Activated CD4-positive, CD25-positive, alpha-beta regulatory T cell (primary cell): ENCODE results near the gene HID1.
"Not testable (repeated sequence)": the region's sequence is repeated elsewhere in the genome, so short reads cannot be mapped to it uniquely, and the experiment has no call there.

Source experiments
- DNase-seq, 4 experiments: peaks; one replicate each; lab custom pipeline; 2025; lab: John Stamatoyannopoulos, UW

HID1 gene

DNA sequence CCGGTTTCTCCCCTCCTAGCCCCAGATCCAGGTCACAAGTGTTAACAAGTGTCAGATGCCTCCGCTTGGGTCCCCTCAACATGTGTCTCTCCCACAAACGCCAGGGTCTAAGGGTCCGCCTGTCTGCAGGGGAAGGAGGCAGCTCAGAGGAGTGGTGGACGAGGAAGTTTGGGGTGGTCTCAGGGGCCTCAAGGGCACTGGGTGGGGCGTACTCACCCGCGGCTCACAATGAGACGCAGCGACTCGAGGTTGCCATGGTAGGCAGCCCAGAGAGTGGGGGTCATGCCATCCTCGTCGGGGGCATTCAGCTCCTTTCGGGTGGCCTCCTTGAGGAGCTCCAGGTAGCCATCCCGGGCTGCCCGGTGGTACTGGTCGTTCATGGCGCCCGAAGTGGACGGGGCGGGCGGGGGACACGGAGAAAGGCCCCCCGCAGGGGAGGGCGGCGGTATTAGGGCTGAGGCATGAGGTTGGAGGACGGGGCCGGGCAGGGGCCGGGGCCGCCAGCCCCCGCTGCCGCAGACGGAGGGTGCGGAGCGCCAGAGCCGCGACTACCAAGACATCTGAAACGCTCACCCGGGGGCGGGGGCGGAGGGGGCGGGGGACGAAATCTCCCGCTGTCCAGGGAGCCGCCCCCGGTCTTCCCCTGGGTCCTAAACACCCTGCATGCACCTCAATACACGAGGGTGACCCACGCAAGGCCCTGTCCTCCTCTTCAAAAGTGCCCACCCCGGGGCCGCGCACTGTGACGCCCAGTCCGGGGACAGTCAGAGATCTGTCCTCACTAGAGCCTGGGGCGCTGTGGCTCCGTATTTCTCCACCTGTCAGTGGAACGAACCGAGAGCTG is 49.6 kb downstream of the HID1 start, which contains the start of gene USH1G:
Gene USH1G, minus strand, starts transcription at position 562 of the 844 bp plus-strand sequence. Its CDS starts 182 bp downstream, at position 380.
- DNase-seq, result no peak

DNA sequence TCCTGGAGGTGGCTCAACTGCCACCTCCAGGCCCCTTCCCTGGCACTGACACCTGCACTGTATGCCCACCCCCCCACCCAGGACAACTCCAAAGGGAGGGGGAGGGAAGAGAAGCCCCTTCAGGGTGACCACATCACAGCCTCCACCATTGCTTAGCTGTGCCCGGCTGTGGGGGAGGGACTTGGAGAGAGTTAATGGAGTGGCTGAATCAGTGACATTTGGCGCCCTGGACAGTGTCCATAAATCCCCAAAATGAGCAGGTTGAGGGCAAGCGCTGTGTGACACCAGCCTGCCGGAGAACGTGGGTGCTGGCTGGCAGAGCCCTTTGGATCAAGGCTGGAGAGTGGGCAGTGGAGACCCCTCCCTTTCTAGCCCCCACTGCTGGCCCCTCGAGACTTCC is 50.4 kb downstream of the HID1 start:
- DNase-seq, result no peak

DNA sequence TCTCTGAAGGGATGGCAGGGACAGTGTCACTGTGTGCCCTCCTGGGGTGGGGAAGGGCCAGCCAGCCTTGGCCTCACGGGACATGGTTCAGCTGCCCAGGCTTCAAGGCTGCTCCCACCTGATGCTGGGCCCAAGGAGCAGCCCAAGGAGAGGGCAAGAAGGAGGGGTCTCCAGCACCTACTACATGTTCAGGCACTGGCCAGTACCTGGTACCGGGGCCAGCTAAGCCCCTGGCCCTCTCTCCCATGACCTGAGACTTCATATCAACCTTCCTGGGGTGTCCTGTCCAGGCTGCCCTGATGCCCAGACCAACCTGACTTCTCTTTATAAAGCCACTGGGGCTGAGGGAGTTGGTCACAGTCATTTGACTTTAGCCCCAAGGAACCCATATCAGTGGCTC is 50.8 kb downstream of the HID1 start:
- no peak for DNase-seq

DNA sequence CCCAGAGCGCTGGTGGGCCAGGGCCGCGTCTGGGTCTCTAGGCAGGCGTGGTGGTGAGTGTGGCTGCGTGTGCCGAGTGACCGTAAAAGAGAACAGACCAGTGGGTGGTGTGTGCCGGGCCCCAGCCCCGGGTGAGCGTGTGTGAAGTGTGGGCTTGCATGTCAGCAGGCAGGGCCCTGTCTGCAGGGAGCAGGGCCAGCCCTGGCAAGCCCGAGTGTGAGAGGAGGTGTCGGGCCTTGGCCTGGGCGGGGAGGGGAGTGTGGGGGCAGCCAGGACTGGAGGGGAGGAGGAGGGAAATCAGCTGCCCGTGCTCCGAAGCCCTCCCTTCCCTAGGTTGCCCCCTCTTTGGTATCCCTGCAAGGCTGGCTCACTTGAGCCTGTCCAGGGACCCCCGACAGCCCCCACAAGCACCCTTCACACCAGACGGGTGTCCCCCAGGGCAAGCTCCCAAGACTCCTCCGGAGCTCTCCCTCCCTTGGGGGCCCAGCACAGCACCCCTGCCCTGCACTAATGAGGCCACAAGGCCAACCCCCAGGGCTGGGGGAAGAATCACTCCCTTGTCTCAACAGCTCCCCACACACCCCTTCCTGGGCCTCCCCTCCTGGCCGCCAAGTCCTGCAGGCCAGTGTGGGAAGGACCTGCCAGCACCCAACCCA is 51.4 kb downstream of the HID1 start:
- DNase-seq, result no peak

DNA sequence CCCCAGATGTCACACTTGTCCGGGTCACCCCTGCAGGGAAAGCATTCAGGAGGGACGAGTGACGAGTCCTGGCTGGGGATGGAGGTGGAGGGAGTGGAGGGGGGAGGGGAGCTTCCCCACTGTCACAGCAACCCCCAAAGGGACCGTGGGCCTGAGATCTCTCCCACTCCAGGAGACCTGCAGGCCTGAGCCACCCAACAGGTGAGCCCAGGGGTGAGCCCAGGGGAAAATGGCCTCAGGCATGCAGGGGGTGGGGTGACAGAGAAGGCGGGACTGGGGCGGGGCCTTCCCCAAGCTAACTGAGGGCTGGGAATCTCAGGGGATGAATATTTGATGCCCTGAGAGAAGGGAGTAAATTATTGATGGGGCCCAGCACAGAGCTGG is 51.9 kb downstream of the HID1 start:
- no peak for DNase-seq

DNA sequence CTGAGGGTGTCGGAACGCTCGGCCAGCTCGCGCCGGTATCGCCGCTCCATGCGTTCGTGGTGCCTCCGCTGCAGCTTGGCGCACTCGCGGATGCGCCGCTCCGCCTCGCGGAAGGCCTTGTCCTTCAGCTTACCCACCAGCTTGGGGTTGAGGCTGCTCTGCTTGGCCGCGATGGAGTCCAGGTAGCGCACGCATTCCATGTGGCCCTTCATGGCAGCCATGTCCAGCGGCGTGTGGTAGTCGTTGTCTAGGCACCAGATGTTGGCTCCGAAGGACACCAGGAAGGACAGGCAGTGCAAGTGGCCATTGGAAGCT is 52.3 kb downstream of the HID1 start:
- DNase-seq, result no peak

DNA sequence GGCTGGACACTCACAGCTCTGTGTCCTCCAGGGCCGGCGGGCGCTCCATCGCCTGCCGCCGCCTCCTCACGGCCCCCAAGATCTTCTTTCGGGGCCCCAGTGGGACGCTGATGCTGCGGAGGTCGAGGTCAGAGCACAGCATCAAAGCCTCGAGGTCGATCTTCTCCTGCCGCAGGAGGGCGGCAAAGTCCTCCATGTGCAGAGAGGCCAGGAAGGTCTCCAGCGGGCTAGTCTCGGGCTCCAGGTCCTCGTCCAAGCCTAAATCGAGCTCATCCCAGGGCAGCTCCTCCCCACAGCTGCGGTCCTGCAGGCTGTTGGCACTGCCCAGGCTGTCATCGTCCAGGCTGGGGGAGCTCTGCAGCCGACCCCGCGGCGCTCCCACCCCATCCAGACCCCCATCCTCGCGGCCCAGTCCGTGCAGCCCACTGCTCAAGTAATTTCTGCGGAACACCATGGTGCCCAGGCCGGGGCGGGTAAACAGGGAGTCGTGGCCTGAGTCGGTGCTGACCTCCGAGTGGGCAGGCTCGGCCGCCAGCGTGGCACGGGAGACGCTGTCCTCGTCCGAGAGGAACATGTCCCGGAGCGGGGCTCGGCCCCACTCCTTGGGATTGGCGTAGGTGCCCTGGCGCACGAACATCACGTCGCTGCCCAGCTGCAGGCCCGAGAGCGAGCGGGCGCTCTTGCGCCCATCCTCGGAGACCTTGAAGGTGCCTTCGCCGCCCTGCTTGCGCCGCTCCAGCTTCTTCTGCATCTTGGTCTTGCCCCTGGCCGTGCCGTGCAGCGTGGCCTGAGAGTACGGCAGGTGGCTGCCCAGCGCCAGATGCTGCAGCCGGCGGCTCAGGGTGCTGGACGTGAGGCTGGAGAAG is 52.9 kb downstream of the HID1 start:
- no peak for DNase-seq

DNA sequence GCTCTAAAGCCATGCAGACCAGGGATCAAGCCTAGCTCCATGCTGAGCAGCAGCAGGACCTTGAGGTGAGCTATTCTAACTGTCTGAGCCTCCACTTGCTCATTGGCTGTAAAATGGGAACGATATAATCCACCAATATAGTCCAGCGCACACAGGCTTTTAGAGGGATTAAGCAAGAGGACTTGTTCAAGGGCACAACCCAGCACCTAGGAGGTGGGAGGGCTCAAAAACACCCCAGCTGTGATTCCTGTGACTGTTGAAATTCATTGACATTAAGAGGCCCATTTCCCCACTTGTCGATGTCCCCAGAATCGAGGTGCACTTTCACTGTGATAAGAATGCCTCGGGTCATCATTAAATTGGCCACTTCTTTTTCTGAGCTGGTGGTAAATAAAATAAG is 53.7 kb downstream of the HID1 start:
- DNase-seq, result no peak

DNA sequence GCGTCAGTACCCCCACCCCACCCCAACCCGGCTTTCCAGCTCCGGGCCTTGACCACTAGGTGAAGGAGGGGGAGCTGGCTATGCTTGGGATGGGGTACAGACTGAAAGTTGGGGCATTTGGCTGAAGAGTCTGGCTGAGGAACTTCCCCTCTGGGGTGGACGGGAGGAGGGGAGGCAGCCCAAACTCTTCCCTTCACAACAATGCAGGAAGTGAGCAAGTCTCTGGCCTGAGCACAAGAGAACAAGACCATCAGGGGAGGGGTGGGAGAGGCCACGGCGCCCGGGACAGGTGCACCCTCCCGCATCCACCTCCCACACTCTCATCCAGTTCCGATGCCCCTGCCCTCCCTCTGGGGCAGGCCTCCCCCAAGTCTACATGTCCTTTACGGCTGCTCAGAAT is 55.1 kb downstream of the HID1 start:
- no peak for DNase-seq

DNA sequence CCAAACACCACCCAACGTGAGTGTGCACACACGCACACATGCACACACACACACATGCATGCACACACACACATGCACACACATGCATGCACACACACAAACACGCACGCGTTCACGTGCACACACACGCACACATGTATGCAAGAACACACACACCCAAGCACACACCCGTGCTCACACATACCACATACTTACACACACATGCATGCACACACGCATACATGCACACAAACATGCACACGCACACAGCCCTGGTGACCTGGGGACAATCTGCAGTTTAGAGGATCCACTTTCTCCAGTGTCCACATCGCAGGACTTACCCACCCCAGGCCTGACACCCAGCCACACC is 55.7 kb downstream of the HID1 start:
- no peak for DNase-seq

DNA sequence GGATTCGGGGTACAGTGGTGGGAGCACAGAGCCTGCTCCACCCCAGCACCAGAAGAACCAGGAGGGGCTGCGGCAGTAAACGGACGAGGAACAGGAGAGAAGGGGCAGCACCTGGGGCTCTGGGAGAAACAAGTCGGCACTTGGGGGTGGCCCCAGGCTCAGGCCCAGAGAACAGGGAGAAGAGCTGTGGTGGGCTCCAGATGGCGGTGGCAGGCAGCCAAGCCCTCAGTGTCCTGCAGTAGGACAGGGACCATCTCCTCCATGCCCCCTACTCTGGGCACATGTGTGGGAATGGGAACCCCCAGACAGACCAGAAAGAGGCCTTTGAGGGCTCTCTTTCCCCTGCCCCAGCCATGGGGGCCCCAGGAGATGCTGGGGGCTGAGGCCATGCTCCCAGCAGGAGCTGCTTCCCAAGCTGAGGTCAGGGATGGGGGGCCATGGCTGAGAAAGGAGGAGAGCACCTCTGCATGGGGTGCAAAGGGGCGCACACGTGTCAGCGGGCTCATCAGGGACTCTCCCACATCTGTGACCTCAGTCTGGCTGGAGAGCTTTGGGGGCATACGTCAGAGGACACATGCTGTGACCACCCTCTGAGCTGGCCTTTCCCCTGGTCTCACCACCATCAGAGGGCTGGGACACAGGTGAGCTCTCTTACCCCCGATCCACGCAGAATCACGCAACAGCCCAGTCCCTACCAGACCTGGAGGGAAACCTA is 56.3 kb downstream of the HID1 start:
- no peak for DNase-seq

DNA sequence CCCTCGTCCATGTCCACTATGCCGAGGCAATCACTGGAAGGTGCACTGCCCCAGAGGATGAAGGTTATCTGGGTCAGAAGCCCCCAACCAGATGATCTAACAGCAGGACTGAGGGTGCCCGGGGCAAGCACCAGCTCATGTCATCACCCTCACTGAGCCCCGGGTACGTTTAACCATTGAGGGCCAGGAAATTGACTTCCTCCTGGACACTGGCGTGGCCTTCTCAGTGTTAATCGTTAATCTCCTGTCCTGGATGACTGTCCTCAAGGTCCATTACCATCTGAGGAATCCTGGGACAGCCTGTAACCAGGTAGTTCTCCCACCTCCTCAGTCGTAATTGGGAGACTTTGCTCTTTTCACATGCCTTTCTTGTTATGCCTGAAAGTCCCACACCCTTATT is 61.1 kb downstream of the HID1 start:
- DNase-seq, result not testable (repeated sequence)

DNA sequence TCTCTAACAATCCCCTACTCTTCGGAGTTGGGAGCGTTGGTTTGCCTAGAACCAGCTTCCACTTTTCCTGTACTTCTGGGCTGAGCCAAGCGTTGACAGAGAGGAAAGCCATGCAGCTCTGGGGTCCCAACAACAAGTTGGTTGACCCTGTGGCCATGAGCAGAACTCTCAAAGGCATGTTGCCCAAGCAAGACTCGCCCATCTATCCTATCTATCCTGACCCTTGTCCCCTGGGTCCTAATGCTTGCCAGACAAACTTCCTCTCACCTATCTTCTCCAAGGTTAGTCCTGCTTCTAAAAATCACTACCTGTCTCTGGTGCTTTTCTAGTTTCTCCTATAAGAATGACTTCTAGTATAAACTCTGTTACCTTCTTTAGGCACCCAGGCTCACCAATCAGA is 63.5 kb downstream of the HID1 start:
- DNase-seq, result not testable (repeated sequence)

DNA sequence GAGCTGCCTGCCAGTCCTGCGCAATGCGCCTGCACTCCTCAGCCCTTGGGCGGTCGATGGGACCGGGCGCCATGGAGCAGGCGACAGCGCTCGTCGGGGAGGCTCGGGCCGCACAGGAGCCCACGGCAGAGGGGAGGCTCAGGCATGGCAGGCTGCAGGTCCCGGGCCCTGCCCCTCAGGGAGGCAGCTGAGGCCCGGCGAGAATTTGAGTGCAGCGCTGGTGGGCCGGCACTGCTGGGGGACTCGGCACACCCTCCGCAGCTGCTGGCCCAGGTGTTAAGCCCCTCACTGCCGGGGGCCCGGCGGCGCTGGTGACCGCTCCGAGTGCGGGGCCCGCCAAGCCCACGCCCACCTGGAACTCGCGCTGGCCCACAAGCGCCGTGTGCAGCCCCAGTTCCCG is 65.5 kb downstream of the HID1 start:
- DNase-seq, result no peak

DNA sequence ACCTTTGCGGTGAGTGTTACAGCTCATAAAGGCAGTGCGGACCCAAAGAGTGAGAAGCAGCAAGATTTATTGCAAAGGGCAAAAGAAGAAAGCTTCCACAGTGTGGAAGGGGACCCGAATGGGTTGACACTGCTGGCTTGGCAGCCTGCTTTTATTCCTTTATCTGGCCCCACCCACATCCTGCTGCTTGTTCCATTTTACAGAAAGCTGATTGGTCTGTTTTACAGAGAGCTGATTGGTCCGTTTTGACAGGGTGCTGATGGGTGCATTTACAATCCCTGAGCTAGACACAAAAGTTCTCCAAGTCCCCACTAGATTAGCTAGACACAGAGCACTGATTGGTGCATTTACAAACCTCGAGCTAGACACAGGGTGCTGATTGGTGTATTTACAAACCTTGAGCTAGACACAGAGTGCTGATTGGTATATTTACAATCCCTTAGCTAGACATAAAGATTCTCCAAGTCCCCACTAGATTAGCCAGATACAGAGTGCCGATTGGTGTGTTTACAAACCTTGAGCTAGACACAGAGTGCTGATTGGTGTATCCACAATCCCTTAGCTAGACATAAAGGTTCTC is 66.3 kb downstream of the HID1 start:
- not testable (repeated sequence) for DNase-seq

DNA sequence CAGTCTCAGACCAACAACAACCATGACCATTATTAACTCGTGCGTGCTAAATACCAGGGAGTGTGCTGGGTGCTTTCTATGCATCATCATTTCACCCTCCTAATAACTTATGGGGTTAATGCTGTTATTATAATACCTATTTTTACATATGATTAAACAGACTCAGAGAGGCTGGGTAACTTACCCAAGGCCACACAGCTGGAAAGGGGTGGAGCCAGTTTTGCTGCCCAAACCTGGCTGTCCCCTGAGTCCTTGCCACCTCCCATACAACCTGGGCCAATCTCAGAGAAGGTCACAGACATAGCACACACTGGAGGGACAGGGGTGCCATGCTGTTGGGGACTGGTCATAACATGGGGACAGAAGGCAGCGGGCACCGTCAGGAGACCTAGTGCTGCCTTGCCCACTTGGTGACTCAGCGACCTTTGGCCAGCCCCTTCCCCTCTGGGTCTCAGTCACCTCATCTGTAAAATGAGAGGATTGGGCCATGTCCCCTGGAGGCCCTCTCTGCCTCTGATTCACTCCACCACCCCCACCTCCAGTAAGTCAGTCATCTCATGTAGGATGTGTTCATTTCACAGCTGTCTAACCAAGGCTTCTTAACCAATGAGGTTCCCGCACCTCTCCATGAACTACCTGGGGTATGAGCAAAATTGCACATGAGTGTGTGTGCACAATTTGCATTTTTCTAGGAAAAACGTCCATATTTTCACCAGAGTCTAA is 67.7 kb downstream of the HID1 start:
- DNase-seq, result no peak

DNA sequence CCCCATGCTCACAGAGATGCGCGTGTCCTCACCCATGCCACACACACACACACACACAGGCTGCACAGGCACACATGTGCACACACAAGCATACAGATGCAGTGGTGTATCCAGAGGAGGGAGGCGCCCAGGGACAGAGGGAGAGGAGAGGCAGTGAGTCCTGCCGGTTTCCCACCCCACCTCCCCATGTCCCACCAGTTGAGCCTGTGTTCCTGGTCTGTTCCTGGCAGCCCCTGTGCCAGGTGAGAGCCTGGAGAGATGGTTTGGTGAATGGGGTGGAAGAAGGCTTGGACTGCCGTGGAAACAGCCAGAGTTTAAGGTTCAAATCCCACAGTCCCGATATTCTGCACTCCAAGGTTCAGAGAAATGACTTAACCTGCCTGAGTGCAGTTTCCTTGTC is 68.9 kb downstream of the HID1 start:
- no peak for DNase-seq

DNA sequence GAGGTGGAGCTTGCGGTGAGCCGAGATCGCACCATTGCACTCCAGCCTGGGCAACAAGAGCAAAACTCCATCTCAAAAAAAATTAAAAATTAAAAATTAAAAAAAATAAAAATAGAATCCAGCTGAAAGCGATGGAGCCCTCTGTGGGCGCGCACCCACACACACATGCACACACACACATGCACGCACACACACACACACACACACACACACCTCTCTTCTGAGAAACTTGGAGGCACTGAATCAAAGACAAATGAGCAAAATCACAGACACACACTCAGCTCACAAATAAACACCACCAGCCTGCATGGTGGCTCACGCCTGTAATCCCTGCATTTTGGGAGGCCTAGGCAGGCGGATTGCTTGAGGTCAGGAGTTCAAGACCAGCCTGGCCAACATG is 69.5 kb downstream of the HID1 start:
- DNase-seq, result no peak

DNA sequence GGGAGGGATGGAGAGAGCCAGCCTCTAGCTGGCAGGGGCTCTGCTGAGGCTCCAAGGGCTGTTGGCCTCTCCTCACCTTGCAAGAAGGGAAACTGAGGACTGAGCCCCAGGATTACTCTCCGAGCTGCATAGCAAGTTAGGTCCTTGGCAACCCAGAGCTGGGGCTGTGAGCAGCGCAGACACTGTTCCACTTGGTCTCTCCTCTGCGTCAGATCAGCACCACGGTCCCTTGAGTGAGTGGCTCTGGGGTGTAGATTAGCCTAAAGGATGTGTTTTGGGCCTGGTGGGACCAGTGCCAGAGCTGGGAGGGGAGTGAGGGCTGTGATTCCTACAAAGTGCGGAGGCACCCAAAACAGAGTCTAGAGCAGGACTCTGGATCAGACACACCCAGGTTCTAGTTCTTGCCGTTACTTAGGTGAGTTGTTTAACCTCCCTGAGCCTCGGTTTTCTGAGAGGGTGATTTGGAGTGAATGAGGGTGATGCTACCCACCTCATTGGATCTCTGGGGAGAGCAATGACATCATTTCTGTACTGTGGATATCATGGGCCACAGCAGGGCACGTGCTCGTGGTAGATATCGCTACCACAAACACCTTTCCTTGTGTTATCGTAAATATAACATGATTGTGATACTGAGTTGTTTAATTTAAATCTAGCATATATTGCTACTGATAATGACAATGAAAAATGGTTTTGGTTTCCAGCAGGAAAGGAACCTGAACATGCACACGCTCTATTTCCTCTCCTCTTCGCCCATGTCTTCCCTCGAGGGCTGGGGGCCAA is 71.0 kb downstream of the HID1 start:
- DNase-seq, result no peak
